ENCODE data around the gene PTGDR.
A peak's percentile ranks its signal among the peaks of the same experiment; 100 is the strongest.

DNA sequence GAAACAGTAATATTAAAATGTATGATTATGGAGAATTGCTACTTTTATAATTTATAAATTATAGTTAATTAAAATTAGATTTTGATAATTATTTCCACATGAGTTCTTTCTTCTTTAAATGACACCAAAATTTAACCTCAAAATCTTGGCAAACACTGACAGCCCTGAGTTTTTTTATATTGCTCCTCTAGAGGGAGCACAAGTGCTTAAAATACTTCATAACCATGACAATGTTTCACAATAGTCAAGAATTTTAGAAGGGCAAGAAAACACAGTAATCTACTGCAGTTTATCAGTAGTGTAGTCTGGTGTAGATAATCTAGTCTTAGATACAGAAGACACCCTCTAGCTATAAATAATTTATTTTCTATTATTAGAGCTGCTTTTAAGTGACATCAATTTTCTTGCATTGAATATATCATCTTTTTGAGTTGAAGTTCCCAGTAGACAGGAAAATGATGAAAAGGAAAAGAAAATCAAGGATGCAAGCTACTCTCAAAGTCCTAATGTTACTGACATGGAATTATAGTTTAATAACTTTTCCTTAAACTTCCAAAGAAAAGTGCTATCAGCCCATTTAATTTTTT, 32.3 kb downstream of the PTGDR start:
- TF ChIP-seq, protein P1, sequence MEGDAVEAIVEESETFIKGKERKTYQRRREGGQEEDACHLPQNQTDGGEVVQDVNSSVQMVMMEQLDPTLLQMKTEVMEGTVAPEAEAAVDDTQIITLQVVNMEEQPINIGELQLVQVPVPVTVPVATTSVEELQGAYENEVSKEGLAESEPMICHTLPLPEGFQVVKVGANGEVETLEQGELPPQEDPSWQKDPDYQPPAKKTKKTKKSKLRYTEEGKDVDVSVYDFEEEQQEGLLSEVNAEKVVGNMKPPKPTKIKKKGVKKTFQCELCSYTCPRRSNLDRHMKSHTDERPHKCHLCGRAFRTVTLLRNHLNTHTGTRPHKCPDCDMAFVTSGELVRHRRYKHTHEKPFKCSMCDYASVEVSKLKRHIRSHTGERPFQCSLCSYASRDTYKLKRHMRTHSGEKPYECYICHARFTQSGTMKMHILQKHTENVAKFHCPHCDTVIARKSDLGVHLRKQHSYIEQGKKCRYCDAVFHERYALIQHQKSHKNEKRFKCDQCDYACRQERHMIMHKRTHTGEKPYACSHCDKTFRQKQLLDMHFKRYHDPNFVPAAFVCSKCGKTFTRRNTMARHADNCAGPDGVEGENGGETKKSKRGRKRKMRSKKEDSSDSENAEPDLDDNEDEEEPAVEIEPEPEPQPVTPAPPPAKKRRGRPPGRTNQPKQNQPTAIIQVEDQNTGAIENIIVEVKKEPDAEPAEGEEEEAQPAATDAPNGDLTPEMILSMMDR (IDR thresholded peaks at IDR 0.05): peak; percentile 65 to 75 (median 66)
- no peak for TF ChIP-seq POLR2A (IDR thresholded peaks at IDR 0.05; ENCODE audit: low read depth)
- TF ChIP-seq POLR2AphosphoS5 (IDR thresholded peaks at IDR 0.05): no peak
- TF ChIP-seq EP300 (IDR thresholded peaks at IDR 0.05): no peak
